GM23338 (cell line): ENCODE results near the gene CCDC124. TPM values are rescaled to one million over a fixed set of nuclear protein-coding genes. Genes with fewer than 3 reads are reported as not detected.

Experiments used
- ATAC-seq: fragments of 200-7000 bp; cut with Tn5 transposase; 3 replicates; pipeline ENCODE4 v1.9.1; 2020
- DNase-seq: peaks from one replicate; pipeline ENCODE4 v3.0.0-alpha.2; 2015; ENCODE audit warnings: low spot score
- H2AFZ ChIP-seq: fragments of 200-600 bp; sonication (generic); 2 replicates; pipeline ENCODE4 v1.8.0; 2016; ENCODE audit warnings: antibody characterized with exemption, mild to moderate bottlenecking, moderate library complexity
- H3F3A ChIP-seq: fragments of 200-600 bp; sonication (generic); replicated peaks from 2 replicates; pipeline ENCODE4 v1.8.0; 2017; ENCODE audit warnings: antibody characterized with exemption, mixed run types, low read depth
- H3K27ac ChIP-seq: fragments of 200-600 bp; sonication (generic); 2 replicates; pipeline ENCODE4 v1.6.1; 2016; ENCODE audit warnings: low read depth
- H3K27me3 ChIP-seq: fragments of 200-600 bp; sonication (generic); 2 replicates; pipeline ENCODE4 v1.8.0; 2016; ENCODE audit warnings: mild to moderate bottlenecking, mixed run types, moderate library complexity; ENCODE audit not compliant: insufficient read depth
- H3K36me3 ChIP-seq: fragments of 200-600 bp; sonication (generic); 2 replicates; pipeline ENCODE4 v1.8.0; 2016; ENCODE audit warnings: mild to moderate bottlenecking; ENCODE audit not compliant: insufficient read depth
- H3K4me1 ChIP-seq: fragments of 200-600 bp; sonication (generic); 2 replicates; pipeline ENCODE4 v1.8.0; 2016; ENCODE audit warnings: mild to moderate bottlenecking, moderate library complexity; ENCODE audit not compliant: insufficient read depth
- H3K4me2 ChIP-seq: fragments of 200-600 bp; sonication (generic); 2 replicates; pipeline ENCODE4 v1.7.1; 2017; ENCODE audit warnings: mixed run types
- H3K4me3 ChIP-seq: fragments of 200-600 bp; sonication (generic); 2 replicates; pipeline ENCODE4 v1.6.1; 2016; ENCODE audit warnings: mixed run types
- H3K79me2 ChIP-seq: fragments of 200-600 bp; sonication (generic); replicated peaks from 2 replicates; pipeline ENCODE4 v1.8.0; 2017; ENCODE audit warnings: mild to moderate bottlenecking; ENCODE audit not compliant: insufficient read depth
- H3K9me2 ChIP-seq: fragments of 200-600 bp; sonication (generic); 2 replicates; pipeline ENCODE4 v1.8.0; 2017; ENCODE audit not compliant: insufficient read depth
- H4K20me1 ChIP-seq: fragments of 200-600 bp; sonication (generic); replicated peaks from 2 replicates; pipeline ENCODE4 v1.8.0; 2017; ENCODE audit warnings: mild to moderate bottlenecking; ENCODE audit not compliant: insufficient read depth
- H3K27ac Mint-ChIP-seq: 2 replicates; pipeline ENCODE4 v1.8.0; 2020; ENCODE audit warnings: inconsistent platforms, mild to moderate bottlenecking, moderate library complexity, mixed read lengths
- H3K27me3 Mint-ChIP-seq: 3 replicates; pipeline ENCODE4 v1.8.0; 2022; ENCODE audit warnings: low read depth, mild to moderate bottlenecking, moderate library complexity, mixed read lengths, inconsistent platforms; ENCODE audit not compliant: insufficient read depth, poor library complexity
- H3K36me3 Mint-ChIP-seq: 3 replicates; pipeline ENCODE4 v1.8.0; 2021; ENCODE audit warnings: low read depth, mild to moderate bottlenecking, inconsistent platforms, moderate library complexity, mixed read lengths
- H3K4me1 Mint-ChIP-seq: 3 replicates; pipeline ENCODE4 v1.8.0; 2020; ENCODE audit warnings: mild to moderate bottlenecking, inconsistent platforms, mixed read lengths
- H3K4me3 Mint-ChIP-seq: 3 replicates; pipeline ENCODE4 v1.8.0; 2021; ENCODE audit warnings: moderate library complexity, mild to moderate bottlenecking, inconsistent platforms, mixed read lengths
- H3K9me3 Mint-ChIP-seq: 3 replicates; pipeline ENCODE4 v1.8.0; 2020; ENCODE audit warnings: moderate library complexity, mild to moderate bottlenecking, inconsistent platforms, mixed read lengths
- CREB1 ChIP-seq: fragments of 250-450 bp; sonication (Bioruptor Pico); IDR thresholded peaks from 2 replicates; pipeline ENCODE4 v1.5.0; 2020; ENCODE audit warnings: low read depth, mild to moderate bottlenecking, moderate library complexity
- CTCF ChIP-seq, 2 experiments: fragments of 200-600 bp in 1 of 2; sonication (generic) in 1 of 2; conservative IDR thresholded peaks; 2 replicates each; pipeline versions ENCODE4 v1.5.1 to v1.6.1; 2016 to 2017; ENCODE audit warnings: antibody characterized with exemption in 2 of 2, low read depth in 2 of 2, mild to moderate bottlenecking in 2 of 2, moderate library complexity in 1 of 2
- ETS1 ChIP-seq: IDR thresholded peaks from 2 replicates; pipeline ENCODE4 v1.6.1; 2016; ENCODE audit warnings: antibody characterized with exemption
- EZH2 ChIP-seq: fragments of 200-600 bp; sonication (generic); IDR thresholded peaks from one replicate; pipeline ENCODE4 v1.8.0; 2017; ENCODE audit warnings: antibody characterized with exemption, mild to moderate bottlenecking, low read depth; ENCODE audit not compliant: unreplicated experiment
- EZH2phosphoT487 ChIP-seq: fragments of 200-600 bp; sonication (generic); IDR thresholded peaks from one replicate; pipeline ENCODE4 v1.8.1; 2018; ENCODE audit warnings: antibody characterized with exemption; ENCODE audit not compliant: unreplicated experiment
- JUNB ChIP-seq: IDR thresholded peaks from one replicate; pipeline ENCODE4 v1.6.1; 2016; ENCODE audit warnings: antibody characterized with exemption; ENCODE audit not compliant: unreplicated experiment
- NANOG ChIP-seq: IDR thresholded peaks from 2 replicates; pipeline ENCODE4 v1.6.1; 2016; ENCODE audit warnings: antibody characterized with exemption, borderline replicate concordance
- POLR2AphosphoS5 ChIP-seq: IDR thresholded peaks from 2 replicates; pipeline ENCODE4 v1.6.1; 2016; ENCODE audit warnings: antibody characterized with exemption, low read depth
- REST ChIP-seq: IDR thresholded peaks from one replicate; pipeline ENCODE4 v1.6.1; 2018; ENCODE audit warnings: antibody characterized with exemption; ENCODE audit not compliant: unreplicated experiment
- STAT1 ChIP-seq: IDR thresholded peaks from one replicate; pipeline ENCODE4 v1.6.1; 2016; ENCODE audit warnings: antibody characterized with exemption; ENCODE audit not compliant: unreplicated experiment
- ZNF114 ChIP-seq: fragments of 250-450 bp; sonication (Bioruptor Pico); IDR thresholded peaks from 2 replicates; pipeline ENCODE4 v1.5.0; 2020; ENCODE audit warnings: mild to moderate bottlenecking, moderate library complexity
- ZNF331 ChIP-seq: fragments of 250-450 bp; sonication (Bioruptor Pico); IDR thresholded peaks from 2 replicates; pipeline ENCODE4 v1.5.0; 2020; ENCODE audit warnings: low read depth, mild to moderate bottlenecking, moderate library complexity
- polyA plus RNA-seq: library from polyadenylated mRNA; unstranded; fragments of >200 nt; fragmentation: Nextera tagmentation; extraction: Ambion mirVana; gene quantifications from 2 replicates; pipeline ENCODE4 v1.2.1, GENCODE V29; 2016
- total RNA-seq: library from RNA; depleted of rRNA; stranded (reverse); fragments of >200 nt; shearing (Covaris generic); gene quantifications from 2 replicates; pipeline ENCODE4 v1.2.3, GENCODE V29; 2014

The CCDC124 gene
- total and polyA plus RNA-seq, 2 experiments from 2014 or later, result 56.0 to 182 TPM

- peak overlapping the region; percentile 90; the same call in 1 of the 2 replicates for H2AFZ ChIP-seq
- H3K4me1 Mint-ChIP-seq, result peaks cover 30% of the 10 kb centered on the region
Measured at GRCh38 chr19:17946965-17947784, 14.4 kb downstream of the CCDC124 start.

DNA sequence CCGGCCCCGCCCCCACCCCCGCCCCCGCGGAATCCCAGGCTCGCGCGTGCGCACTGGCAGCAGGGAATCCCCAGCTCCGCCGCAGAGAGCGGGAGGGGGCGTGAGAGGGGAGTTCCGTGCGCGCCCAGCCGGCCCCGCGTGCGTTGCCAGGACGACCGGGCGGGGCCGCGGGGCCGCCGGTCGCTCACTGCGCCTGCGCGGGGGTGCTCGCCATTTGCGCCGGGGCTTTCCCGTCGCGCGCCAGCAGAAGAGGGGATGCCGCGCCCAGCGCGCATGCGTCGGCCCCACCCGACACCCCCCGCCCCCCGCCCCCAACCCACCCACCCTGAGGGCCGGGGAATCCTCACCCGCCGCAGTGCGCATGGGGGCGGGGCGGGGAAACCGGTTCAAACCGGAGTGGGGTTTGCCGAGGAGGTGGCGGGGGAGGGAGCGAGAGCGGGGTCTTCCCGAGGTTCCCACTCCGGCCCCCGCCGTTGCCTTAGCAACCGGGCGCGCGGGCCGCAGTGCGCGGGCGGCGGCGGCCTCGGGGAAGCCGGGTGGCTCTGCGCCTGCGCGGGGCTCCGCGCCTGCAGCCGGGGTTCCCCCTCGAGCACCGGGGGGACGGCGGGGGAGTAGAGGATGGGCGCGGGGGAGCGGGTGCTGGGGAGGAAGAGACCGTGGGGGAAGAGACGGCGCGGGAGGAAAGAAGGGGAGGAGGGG lies 15.1 kb downstream of the CCDC124 start:
- H4K20me1 ChIP-seq, result no peaks in the 10 kb centered on the region
- H3K4me1 ChIP-seq, result peaks cover 25% of the 10 kb centered on the region; the same call in 1 of the 2 replicates
- H3K4me2 ChIP-seq, result peak overlapping the region; percentile 94; the same call in 1 of the 2 replicates
- H3K4me3 ChIP-seq, result peak overlapping the region; percentile 72
- Mint-ChIP-seq H3K9me3 (no peaks in the 10 kb centered on the region), H3K4me3 (peak overlapping the region; percentile 76; the same call in 2 of the 3 replicates), H3K36me3 (no peaks in the 10 kb centered on the region; the same call in 2 of the 3 replicates), H3K27ac (no peak overlapping the region), H3K27me3 (peaks cover 62% of the 10 kb centered on the region), H3K4me1 (peaks cover 27% of the 10 kb centered on the region)
- peak; percentile 95 for DNase-seq
- ATAC-seq, result peak; percentile 1
- H3K9me2 ChIP-seq, result no peaks in the 10 kb centered on the region
- H3K27me3 ChIP-seq, result peaks cover 44% of the 10 kb centered on the region
- H3K36me3 ChIP-seq, result no peaks in the 10 kb centered on the region
- no peak overlapping the region for H3K27ac ChIP-seq
- H3K79me2 ChIP-seq, result no peaks in the 10 kb centered on the region
- H2AFZ ChIP-seq, result no peak overlapping the region
- H3F3A ChIP-seq, result peaks cover 19% of the 10 kb centered on the region
- TF ChIP-seq EZH2phosphoT487, result no peak
- no peak for TF ChIP-seq ZNF114 (CRISPR knock-in tag)
- TF ChIP-seq JUNB, result no peak
- TF ChIP-seq CTCF (conservative IDR thresholded peaks at IDR 0.05; ENCODE audit: low read depth in 2 of 2), result no peak
- no peak for TF ChIP-seq STAT1
- TF ChIP-seq EZH2, result no peak
- TF ChIP-seq REST, result no peak
- TF ChIP-seq ZNF331 (CRISPR knock-in tag), result no peak
- TF ChIP-seq POLR2AphosphoS5, result no peak
- no peak for TF ChIP-seq NANOG
- TF ChIP-seq ETS1, result no peak
- TF ChIP-seq CREB1 (CRISPR knock-in tag), result no peak

More at GRCh38 chr19:17946965-17947784, 14.4 kb downstream of the CCDC124 start:
- DNase-seq, result peak; percentile 63
- Histone ChIP-seq H3K79me2 (no peaks in the 10 kb centered on the region), H4K20me1 (no peaks in the 10 kb centered on the region), H3K9me2 (no peaks in the 10 kb centered on the region), H3K27ac (peak overlapping the region; percentile 98), H3K4me2 (peak overlapping the region; percentile 93), H3K4me3 (peak overlapping the region; percentile 79), H3F3A (peaks cover 19% of the 10 kb centered on the region), H3K27me3 (peaks cover 36% of the 10 kb centered on the region), H3K36me3 (no peaks in the 10 kb centered on the region), H3K4me1 (peaks cover 22% of the 10 kb centered on the region; the same call in 1 of the 2 replicates)
- H3K27ac Mint-ChIP-seq, result peak overlapping the region; percentile 85
- no peaks in the 10 kb centered on the region; the same call in 2 of the 3 replicates for H3K36me3 Mint-ChIP-seq
- peak overlapping the region; percentile 78 for H3K4me3 Mint-ChIP-seq
- ATAC-seq, result peak; percentile 4
- H3K9me3 Mint-ChIP-seq, result no peaks in the 10 kb centered on the region
- TF ChIP-seq NANOG, result no peak
- peaks cover 57% of the 10 kb centered on the region for H3K27me3 Mint-ChIP-seq
